NCI-H128 (cell line): ENCODE results near the gene CUL4A.
A peak's percentile ranks its signal among the peaks of the same experiment; 100 is the strongest.
"Not testable (repeated sequence)": the region's sequence is repeated elsewhere in the genome, so short reads cannot be mapped to it uniquely, and the experiment has no call there.

Experiments used
- DNase-seq: peaks from one replicate; lab custom pipeline; 2025; ENCODE audit not compliant: unreplicated experiment; lab: John Stamatoyannopoulos, UW

The CUL4A gene

GRCh38 chr13:113209336-113209758, at the start of gene CUL4A:
Gene CUL4A (plus strand): TSS chr13:113209613. CDS start chr13:113209628, 15 bp downstream.
- peak; percentile 6 for DNase-seq

- DNase-seq, result no peak
Observed at GRCh38 chr13:113159701-113160100, 49.7 kb upstream of the CUL4A start.

- DNase-seq, result no peak
Observed at GRCh38 chr13:113160983-113161382, 48.4 kb upstream of the CUL4A start.

GRCh38 chr13:113161433-113161832, 48.0 kb upstream of the CUL4A start:
- no peak for DNase-seq

GRCh38 chr13:113161975-113162374, 47.4 kb upstream of the CUL4A start:
- not testable (repeated sequence) for DNase-seq

GRCh38 chr13:113162783-113163685, 46.4 kb upstream of the CUL4A start:
- DNase-seq, result no peak

GRCh38 chr13:113164492-113164891, 44.9 kb upstream of the CUL4A start:
- DNase-seq, result no peak

- DNase-seq, result no peak
Observed at GRCh38 chr13:113166266-113166665, 43.1 kb upstream of the CUL4A start.

GRCh38 chr13:113166681-113167080, 42.7 kb upstream of the CUL4A start:
- no peak for DNase-seq

- no peak for DNase-seq
Observed at GRCh38 chr13:113167155-113167554, 42.3 kb upstream of the CUL4A start.

GRCh38 chr13:113167575-113167974, 41.8 kb upstream of the CUL4A start:
- DNase-seq, result no peak

GRCh38 chr13:113168211-113168610, 41.2 kb upstream of the CUL4A start:
- DNase-seq, result no peak

- no peak for DNase-seq
Observed at GRCh38 chr13:113169277-113170272, 39.8 kb upstream of the CUL4A start.

GRCh38 chr13:113170511-113170910, 38.9 kb upstream of the CUL4A start:
- no peak for DNase-seq

- DNase-seq, result no peak
Observed at GRCh38 chr13:113171250-113172125, 37.9 kb upstream of the CUL4A start.

GRCh38 chr13:113172419-113172926, 36.9 kb upstream of the CUL4A start:
- DNase-seq, result no peak

GRCh38 chr13:113176280-113176679, 33.1 kb upstream of the CUL4A start:
- no peak for DNase-seq

- no peak for DNase-seq
Observed at GRCh38 chr13:113176822-113177221, 32.6 kb upstream of the CUL4A start.

GRCh38 chr13:113178070-113178895, 31.1 kb upstream of the CUL4A start:
- DNase-seq, result no peak

- no peak for DNase-seq
Observed at GRCh38 chr13:113178896-113179167, 30.6 kb upstream of the CUL4A start.
